Measurements from ENCODE around the gene SDK1. TPM values are rescaled to one million over a fixed set of nuclear protein-coding genes. Genes with fewer than 3 reads are reported as not detected.

SDK1 gene
- total and polyA plus RNA-seq, 2 experiments from 2014 or later, result 2.1 to 10.0 TPM

DNA sequence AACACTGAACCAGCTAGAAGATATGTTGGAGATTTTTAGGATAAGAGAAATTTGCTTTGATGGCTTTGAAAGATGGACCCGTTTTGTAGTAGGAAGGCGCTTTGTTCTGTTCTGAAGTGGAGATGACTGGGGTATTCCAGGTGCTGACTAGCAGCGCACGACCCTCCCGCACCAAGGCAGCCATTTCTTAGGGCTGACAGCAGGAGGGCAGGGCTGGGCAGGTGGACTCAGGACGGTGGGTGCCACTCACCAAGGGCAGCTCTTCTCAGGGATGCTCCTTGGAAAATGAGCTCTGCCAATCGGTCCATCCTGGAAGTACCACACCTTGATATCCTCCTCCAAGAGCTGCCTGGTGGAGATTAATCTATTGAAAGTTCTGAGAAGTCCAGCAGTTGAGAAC lies 917.4 kb downstream of the SDK1 start (continued):
- TF ChIP-seq ZNF462 (CRISPR knock-in tag; IDR thresholded peaks at IDR 0.05), result no peak
- no peak for TF ChIP-seq ZNF331 (CRISPR knock-in tag; IDR thresholded peaks at IDR 0.05; ENCODE audit: low read depth)
- TF ChIP-seq, protein P1, sequence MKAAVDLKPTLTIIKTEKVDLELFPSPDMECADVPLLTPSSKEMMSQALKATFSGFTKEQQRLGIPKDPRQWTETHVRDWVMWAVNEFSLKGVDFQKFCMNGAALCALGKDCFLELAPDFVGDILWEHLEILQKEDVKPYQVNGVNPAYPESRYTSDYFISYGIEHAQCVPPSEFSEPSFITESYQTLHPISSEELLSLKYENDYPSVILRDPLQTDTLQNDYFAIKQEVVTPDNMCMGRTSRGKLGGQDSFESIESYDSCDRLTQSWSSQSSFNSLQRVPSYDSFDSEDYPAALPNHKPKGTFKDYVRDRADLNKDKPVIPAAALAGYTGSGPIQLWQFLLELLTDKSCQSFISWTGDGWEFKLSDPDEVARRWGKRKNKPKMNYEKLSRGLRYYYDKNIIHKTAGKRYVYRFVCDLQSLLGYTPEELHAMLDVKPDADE (IDR thresholded peaks at IDR 0.05), result no peak
- no peak for TF ChIP-seq EZH2 (IDR thresholded peaks at IDR 0.05; ENCODE audit: low read depth, unreplicated experiment)
- TF ChIP-seq POLR2AphosphoS5 (IDR thresholded peaks at IDR 0.05; ENCODE audit: low read depth), result no peak
- no peak for TF ChIP-seq ZNF114 (CRISPR knock-in tag; IDR thresholded peaks at IDR 0.05)

GRCh38 chr7:4220011-4220410 lies 919.0 kb downstream of the SDK1 start:
- no peaks in the 10 kb centered on the region for H3K27me3 Mint-ChIP-seq (ENCODE audit: insufficient read depth, low read depth, poor library complexity)
- no peaks in the 10 kb centered on the region for H3K79me2 ChIP-seq (replicated peaks; ENCODE audit: insufficient read depth)
- H3K4me1 Mint-ChIP-seq, result no peaks in the 10 kb centered on the region
- H3K27ac ChIP-seq (ENCODE audit: low read depth), result no peak overlapping the region
- no peak overlapping the region for H2AFZ ChIP-seq
- no peak overlapping the region for H3K4me3 Mint-ChIP-seq
- no peaks in the 10 kb centered on the region for H3F3A ChIP-seq (replicated peaks; ENCODE audit: low read depth)
- no peaks in the 10 kb centered on the region for H3K4me1 ChIP-seq (ENCODE audit: insufficient read depth)
- DNase-seq (ENCODE audit: low spot score) (no peak), ATAC-seq (no peak)
- H3K36me3 ChIP-seq (ENCODE audit: insufficient read depth), result no peaks in the 10 kb centered on the region
- no peak overlapping the region for H3K4me2 ChIP-seq
- H3K9me2 ChIP-seq (ENCODE audit: insufficient read depth), result no peaks in the 10 kb centered on the region
- H3K4me3 ChIP-seq, result no peak overlapping the region
- H3K27ac Mint-ChIP-seq, result no peak overlapping the region
- H3K36me3 Mint-ChIP-seq (ENCODE audit: low read depth), result no peaks in the 10 kb centered on the region
- H3K9me3 Mint-ChIP-seq, result no peaks in the 10 kb centered on the region; the same call in 2 of the 3 replicates
- H4K20me1 ChIP-seq (replicated peaks; ENCODE audit: insufficient read depth), result no peaks in the 10 kb centered on the region
- no peaks in the 10 kb centered on the region for H3K27me3 ChIP-seq (ENCODE audit: insufficient read depth)
- TF ChIP-seq POLR2AphosphoS5 (IDR thresholded peaks at IDR 0.05; ENCODE audit: low read depth), result no peak
- no peak for TF ChIP-seq NANOG (IDR thresholded peaks at IDR 0.05; ENCODE audit: borderline replicate concordance)
- no peak for TF ChIP-seq CREB1 (CRISPR knock-in tag; IDR thresholded peaks at IDR 0.05; ENCODE audit: low read depth)
- no peak for TF ChIP-seq CTCF (conservative IDR thresholded peaks at IDR 0.05; ENCODE audit: low read depth in 2 of 2)
- TF ChIP-seq JUNB (IDR thresholded peaks at IDR 0.05; ENCODE audit: unreplicated experiment), result no peak
- TF ChIP-seq, protein P2, sequence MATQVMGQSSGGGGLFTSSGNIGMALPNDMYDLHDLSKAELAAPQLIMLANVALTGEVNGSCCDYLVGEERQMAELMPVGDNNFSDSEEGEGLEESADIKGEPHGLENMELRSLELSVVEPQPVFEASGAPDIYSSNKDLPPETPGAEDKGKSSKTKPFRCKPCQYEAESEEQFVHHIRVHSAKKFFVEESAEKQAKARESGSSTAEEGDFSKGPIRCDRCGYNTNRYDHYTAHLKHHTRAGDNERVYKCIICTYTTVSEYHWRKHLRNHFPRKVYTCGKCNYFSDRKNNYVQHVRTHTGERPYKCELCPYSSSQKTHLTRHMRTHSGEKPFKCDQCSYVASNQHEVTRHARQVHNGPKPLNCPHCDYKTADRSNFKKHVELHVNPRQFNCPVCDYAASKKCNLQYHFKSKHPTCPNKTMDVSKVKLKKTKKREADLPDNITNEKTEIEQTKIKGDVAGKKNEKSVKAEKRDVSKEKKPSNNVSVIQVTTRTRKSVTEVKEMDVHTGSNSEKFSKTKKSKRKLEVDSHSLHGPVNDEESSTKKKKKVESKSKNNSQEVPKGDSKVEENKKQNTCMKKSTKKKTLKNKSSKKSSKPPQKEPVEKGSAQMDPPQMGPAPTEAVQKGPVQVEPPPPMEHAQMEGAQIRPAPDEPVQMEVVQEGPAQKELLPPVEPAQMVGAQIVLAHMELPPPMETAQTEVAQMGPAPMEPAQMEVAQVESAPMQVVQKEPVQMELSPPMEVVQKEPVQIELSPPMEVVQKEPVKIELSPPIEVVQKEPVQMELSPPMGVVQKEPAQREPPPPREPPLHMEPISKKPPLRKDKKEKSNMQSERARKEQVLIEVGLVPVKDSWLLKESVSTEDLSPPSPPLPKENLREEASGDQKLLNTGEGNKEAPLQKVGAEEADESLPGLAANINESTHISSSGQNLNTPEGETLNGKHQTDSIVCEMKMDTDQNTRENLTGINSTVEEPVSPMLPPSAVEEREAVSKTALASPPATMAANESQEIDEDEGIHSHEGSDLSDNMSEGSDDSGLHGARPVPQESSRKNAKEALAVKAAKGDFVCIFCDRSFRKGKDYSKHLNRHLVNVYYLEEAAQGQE (IDR thresholded peaks at IDR 0.05; ENCODE audit: unreplicated experiment), result no peak
- TF ChIP-seq EZH2 (IDR thresholded peaks at IDR 0.05; ENCODE audit: low read depth, unreplicated experiment), result no peak
- TF ChIP-seq EZH2phosphoT487 (IDR thresholded peaks at IDR 0.05; ENCODE audit: unreplicated experiment), result no peak
- no peak for TF ChIP-seq STAT1 (IDR thresholded peaks at IDR 0.05; ENCODE audit: unreplicated experiment)

All from GM23338 (cell line).